ENCODE results near the gene BRD8. TPM values are rescaled to one million over a fixed set of nuclear protein-coding genes. Genes with fewer than 3 reads are reported as not detected.

BRD8 gene
- total and polyA plus RNA-seq, 2 experiments from 2014 or later, result 39.2 to 50.7 TPM

DNA sequence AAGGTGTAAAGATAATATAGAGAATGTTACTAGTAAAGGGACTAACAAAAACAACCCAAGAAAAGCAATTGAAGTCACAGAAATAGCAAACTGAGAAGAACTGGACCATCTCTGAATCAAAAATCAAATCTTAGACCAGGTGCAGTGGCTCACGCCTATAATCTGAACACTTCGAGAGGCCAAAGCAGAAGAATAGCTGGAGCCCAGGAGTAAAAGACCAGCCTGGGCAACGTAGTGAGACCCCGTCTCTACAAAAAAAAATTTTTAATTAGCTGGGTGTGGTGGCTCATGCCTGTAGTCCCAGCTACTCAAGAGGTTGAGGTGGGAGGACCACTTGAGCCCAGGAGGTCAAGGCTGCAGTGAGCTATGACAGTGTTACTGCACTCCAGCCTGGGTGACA lies 67.2 kb downstream of the BRD8 start:
- DNase-seq (ENCODE audit: low spot score), result no peak
- WGBS (ENCODE audit: low lambda C conversion rate, missing lambda C conversion rate), result 86% methylated on average over 4 of the region's 4 CpGs
- no peaks in the 10 kb centered on the region for H3K9me3 ChIP-seq (ENCODE audit: low read depth)

DNA sequence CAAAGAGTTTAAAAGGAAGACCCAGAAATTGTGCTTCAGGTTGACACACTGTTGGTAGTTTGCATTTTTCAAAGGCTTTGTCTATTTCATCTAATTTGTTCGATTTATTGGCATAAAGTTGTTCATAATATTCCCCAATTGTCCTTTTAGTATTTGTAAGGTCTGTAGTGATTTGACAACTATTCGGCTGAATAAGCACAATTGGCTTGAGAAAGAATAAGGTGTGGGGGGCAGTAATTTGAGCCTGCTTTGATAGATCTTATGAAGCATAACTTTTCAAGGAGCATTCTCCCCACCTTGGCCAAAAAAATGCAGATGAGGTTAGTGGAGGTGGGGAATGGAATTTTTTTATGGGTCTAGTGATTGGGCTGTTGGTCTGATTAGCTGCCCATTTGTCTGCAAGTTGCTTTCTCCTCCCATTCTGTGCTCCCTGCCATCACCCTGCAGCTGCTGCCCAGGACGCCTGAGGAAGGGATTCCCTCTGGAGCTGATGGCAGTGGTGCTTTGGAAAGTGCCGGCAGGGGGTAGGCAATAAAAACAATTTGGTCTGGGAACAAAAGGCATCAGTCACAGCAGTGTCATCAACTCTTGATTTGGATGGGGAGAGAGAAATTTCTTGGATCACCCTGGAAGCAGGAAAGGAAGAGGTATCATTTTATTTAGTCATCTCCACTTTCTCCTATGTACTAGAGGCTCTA lies 68.0 kb downstream of the BRD8 start:
- Histone ChIP-seq H4K20me1 (ENCODE audit: insufficient read depth, poor library complexity, severe bottlenecking) (no peaks in the 10 kb centered on the region), H3K36me3 (replicated peaks; ENCODE audit: insufficient read depth, low read depth) (no peaks in the 10 kb centered on the region), H3K4me2 (no peak overlapping the region), H3K4me1 (ENCODE audit: insufficient read depth) (no peaks in the 10 kb centered on the region), H3K27ac (no peak overlapping the region), H3K79me2 (no peaks in the 10 kb centered on the region), H3K9me2 (replicated peaks; ENCODE audit: insufficient read depth) (no peaks in the 10 kb centered on the region), H3K4me3 (no peak overlapping the region), H3K9me3 (ENCODE audit: low read depth) (no peaks in the 10 kb centered on the region), H2AFZ (no peak overlapping the region), H3K27me3 (peaks cover 16% of the 10 kb centered on the region)
- WGBS (ENCODE audit: low lambda C conversion rate, missing lambda C conversion rate), result 56% methylated on average over 4 of the region's 4 CpGs
- DNase-seq (ENCODE audit: low spot score), result no peak
- TF ChIP-seq, protein P1, sequence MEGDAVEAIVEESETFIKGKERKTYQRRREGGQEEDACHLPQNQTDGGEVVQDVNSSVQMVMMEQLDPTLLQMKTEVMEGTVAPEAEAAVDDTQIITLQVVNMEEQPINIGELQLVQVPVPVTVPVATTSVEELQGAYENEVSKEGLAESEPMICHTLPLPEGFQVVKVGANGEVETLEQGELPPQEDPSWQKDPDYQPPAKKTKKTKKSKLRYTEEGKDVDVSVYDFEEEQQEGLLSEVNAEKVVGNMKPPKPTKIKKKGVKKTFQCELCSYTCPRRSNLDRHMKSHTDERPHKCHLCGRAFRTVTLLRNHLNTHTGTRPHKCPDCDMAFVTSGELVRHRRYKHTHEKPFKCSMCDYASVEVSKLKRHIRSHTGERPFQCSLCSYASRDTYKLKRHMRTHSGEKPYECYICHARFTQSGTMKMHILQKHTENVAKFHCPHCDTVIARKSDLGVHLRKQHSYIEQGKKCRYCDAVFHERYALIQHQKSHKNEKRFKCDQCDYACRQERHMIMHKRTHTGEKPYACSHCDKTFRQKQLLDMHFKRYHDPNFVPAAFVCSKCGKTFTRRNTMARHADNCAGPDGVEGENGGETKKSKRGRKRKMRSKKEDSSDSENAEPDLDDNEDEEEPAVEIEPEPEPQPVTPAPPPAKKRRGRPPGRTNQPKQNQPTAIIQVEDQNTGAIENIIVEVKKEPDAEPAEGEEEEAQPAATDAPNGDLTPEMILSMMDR (IDR thresholded peaks at IDR 0.05; ENCODE audit: poor library complexity), result no peak
- TF ChIP-seq EZH2 (IDR thresholded peaks at IDR 0.05; ENCODE audit: borderline replicate concordance) (no peak), EZH2phosphoT487 (IDR thresholded peaks at IDR 0.05; ENCODE audit: low read depth, severe bottlenecking, unreplicated experiment) (no peak)

More for the DNA sequence above, 67.2 kb downstream of the BRD8 start:
- H4K20me1 ChIP-seq (ENCODE audit: insufficient read depth, poor library complexity, severe bottlenecking), result no peaks in the 10 kb centered on the region
- TF ChIP-seq EZH2 (IDR thresholded peaks at IDR 0.05; ENCODE audit: borderline replicate concordance), result no peak
- TF ChIP-seq, protein P1 (IDR thresholded peaks at IDR 0.05; ENCODE audit: poor library complexity), result no peak
- no peak for TF ChIP-seq EZH2phosphoT487 (IDR thresholded peaks at IDR 0.05; ENCODE audit: low read depth, severe bottlenecking, unreplicated experiment)
- H3K4me2 ChIP-seq, result no peak overlapping the region
- no peaks in the 10 kb centered on the region for H3K4me1 ChIP-seq (ENCODE audit: insufficient read depth)
- no peaks in the 10 kb centered on the region for H3K9me2 ChIP-seq (replicated peaks; ENCODE audit: insufficient read depth)
- H3K27me3 ChIP-seq, result peaks cover 16% of the 10 kb centered on the region
- no peaks in the 10 kb centered on the region for H3K36me3 ChIP-seq (replicated peaks; ENCODE audit: insufficient read depth, low read depth)
- H3K4me3 ChIP-seq, result no peak overlapping the region
- H2AFZ ChIP-seq, result no peak overlapping the region
- no peak overlapping the region for H3K27ac ChIP-seq
- no peaks in the 10 kb centered on the region for H3K79me2 ChIP-seq

DNA sequence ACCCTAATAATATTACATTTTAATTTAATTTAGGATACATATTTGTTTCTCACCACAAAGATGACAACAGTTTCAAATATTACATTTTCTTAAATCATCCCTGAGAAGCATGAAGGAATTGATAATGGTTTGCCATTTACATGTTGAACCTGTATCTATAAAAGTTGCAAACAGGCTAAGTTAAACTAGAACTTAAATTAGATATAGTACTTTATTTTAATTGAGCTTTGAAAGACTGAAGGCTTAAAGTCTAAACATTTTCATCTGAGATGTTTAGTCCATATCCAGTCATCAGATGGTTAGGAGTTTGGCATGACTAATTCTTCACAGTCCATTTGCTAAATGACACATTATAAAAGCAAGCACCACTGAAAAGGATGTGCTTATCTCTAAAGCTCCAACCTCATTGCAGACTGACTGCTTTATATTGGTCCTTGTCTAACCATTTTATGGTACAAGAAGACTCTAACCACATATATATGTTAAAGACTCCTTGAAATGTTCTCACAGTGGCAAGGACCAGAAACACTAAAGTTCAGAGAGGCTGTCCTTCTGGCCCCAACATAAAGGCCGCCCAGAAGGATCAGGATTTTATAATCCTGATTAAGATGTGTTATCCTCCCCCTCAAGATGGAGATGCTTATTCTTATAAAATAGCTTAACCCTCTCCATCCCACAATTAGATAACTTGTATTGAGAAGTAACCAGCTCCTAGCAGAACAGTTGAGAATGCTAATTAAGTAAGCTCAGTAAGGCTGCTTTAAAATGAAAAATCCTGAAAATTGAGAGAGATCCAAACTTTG lies 68.8 kb downstream of the BRD8 start:
- Histone ChIP-seq H3K79me2 (no peaks in the 10 kb centered on the region), H3K4me2 (no peak overlapping the region), H2AFZ (no peak overlapping the region), H3K4me3 (no peak overlapping the region), H3K9me3 (ENCODE audit: low read depth) (no peaks in the 10 kb centered on the region), H3K9me2 (replicated peaks; ENCODE audit: insufficient read depth) (no peaks in the 10 kb centered on the region), H3K36me3 (replicated peaks; ENCODE audit: insufficient read depth, low read depth) (no peaks in the 10 kb centered on the region), H3K4me1 (ENCODE audit: insufficient read depth) (no peaks in the 10 kb centered on the region), H3K27me3 (peaks cover 16% of the 10 kb centered on the region), H3K27ac (no peak overlapping the region), H4K20me1 (ENCODE audit: insufficient read depth, poor library complexity, severe bottlenecking) (no peaks in the 10 kb centered on the region)
- TF ChIP-seq, protein P1 (IDR thresholded peaks at IDR 0.05; ENCODE audit: poor library complexity), result no peak
- no peak for TF ChIP-seq EZH2 (IDR thresholded peaks at IDR 0.05; ENCODE audit: borderline replicate concordance)
- no peak for TF ChIP-seq EZH2phosphoT487 (IDR thresholded peaks at IDR 0.05; ENCODE audit: low read depth, severe bottlenecking, unreplicated experiment)
- WGBS (ENCODE audit: low lambda C conversion rate, missing lambda C conversion rate), result 63% methylated on average over 1 of the region's 1 CpG
- no peak for DNase-seq (ENCODE audit: low spot score)
